GM12873 (cell line): Measurements from ENCODE around the gene ARHGAP32.

Source experiments
- CTCF ChIP-seq: IDR thresholded peaks from 2 replicates; pipeline ENCODE4 v1.5.1; 2012; ENCODE audit warnings: low read depth, mild to moderate bottlenecking, moderate library complexity, low read length, control low read depth; ENCODE audit not compliant: insufficient read depth; ENCODE audit errors: missing control alignments

The ARHGAP32 gene

GRCh38 chr11:128925250-128925600, 266.9 kb downstream of the ARHGAP32 start:
- TF ChIP-seq CTCF: no peak

- no peak for TF ChIP-seq CTCF
Measured at GRCh38 chr11:128924510-128925249, 267.4 kb downstream of the ARHGAP32 start.

- no peak for TF ChIP-seq CTCF
Measured at GRCh38 chr11:128924104-128924503, 268.0 kb downstream of the ARHGAP32 start.

- no peak for TF ChIP-seq CTCF
Measured at GRCh38 chr11:128921793-128922192, 270.3 kb downstream of the ARHGAP32 start.

GRCh38 chr11:128920666-128921065, 271.5 kb downstream of the ARHGAP32 start:
- no peak for TF ChIP-seq CTCF

GRCh38 chr11:128919216-128919615, 272.9 kb downstream of the ARHGAP32 start:
- no peak for TF ChIP-seq CTCF

- TF ChIP-seq CTCF: no peak
Measured at GRCh38 chr11:128917144-128917724, 274.9 kb downstream of the ARHGAP32 start.
